MCF 10A (cell line): ENCODE measurements around the gene GBP6. TPM values are rescaled to one million over a fixed set of nuclear protein-coding genes. Genes with fewer than 3 reads are reported as not detected.
"Not testable (repeated sequence)": the region's sequence is repeated elsewhere in the genome, so short reads cannot be mapped to it uniquely, and the experiment has no call there.

Source experiments
- BruUV-seq: library from RNA; stranded (reverse); fragments of 400-500 nt; replicated peaks from 2 replicates; lab custom pipeline; 2021; lab: Mats Ljungman, UMichigan
- CTCF ChIA-PET: fragments of 300-600 bp; sonication (Branson Sonifier 250); formaldehyde crosslinking; extraction: SDS; loops from one replicate; lab custom pipeline; 2021; ENCODE audit warnings: antibody characterized with exemption, inconsistent platforms; lab: Yijun Ruan, JAX
- POLR2A ChIA-PET: fragments of 300-600, 350-650 bp; sonication (Branson Sonifier 250); formaldehyde crosslinking; extraction: SDS; loops from one replicate; lab custom pipeline; 2020; ENCODE audit warnings: antibody characterized with exemption, inconsistent platforms; lab: Yijun Ruan, JAX
- DNase-seq: peaks from one replicate; pipeline ENCODE4 v3.0.0-alpha.2; 2018; ENCODE audit not compliant: unreplicated experiment
- H3K27ac Mint-ChIP-seq: one replicate; pipeline ENCODE4 v1.8.0; 2022; ENCODE audit warnings: mild to moderate bottlenecking, low read depth, mixed read lengths; ENCODE audit not compliant: unreplicated experiment
- H3K27me3 Mint-ChIP-seq: one replicate; pipeline ENCODE4 v1.8.0; 2022; ENCODE audit warnings: mixed read lengths; ENCODE audit not compliant: insufficient read depth, unreplicated experiment
- H3K36me3 Mint-ChIP-seq: one replicate; pipeline ENCODE4 v1.8.0; 2022; ENCODE audit warnings: mild to moderate bottlenecking, moderate library complexity, mixed read lengths; ENCODE audit not compliant: insufficient read depth, unreplicated experiment
- H3K4me1 Mint-ChIP-seq: one replicate; pipeline ENCODE4 v1.8.0; 2022; ENCODE audit warnings: mixed read lengths; ENCODE audit not compliant: insufficient read depth, unreplicated experiment
- H3K4me3 Mint-ChIP-seq: one replicate; pipeline ENCODE4 v1.8.0; 2022; ENCODE audit warnings: mild to moderate bottlenecking, moderate library complexity, mixed read lengths; ENCODE audit not compliant: unreplicated experiment
- H3K9me3 Mint-ChIP-seq: one replicate; pipeline ENCODE4 v1.8.0; 2022; ENCODE audit warnings: mixed read lengths; ENCODE audit not compliant: unreplicated experiment
- CTCF ChIP-seq: fragments of 200-600 bp; IDR thresholded peaks from one replicate; pipeline ENCODE4 v1.8.0; 2022; ENCODE audit warnings: antibody characterized with exemption, mild to moderate bottlenecking; ENCODE audit not compliant: unreplicated experiment
- intact Hi-C: fragments of 100-400 bp; cut with micrococcal nuclease; formaldehyde crosslinking; loops from 2 replicates; pipeline ENCODE4 v1.14.1; 2022
- total RNA-seq: library from RNA; stranded (reverse); gene quantifications from 2 replicates; pipeline ENCODE4 v1.2.3, GENCODE V29; 2022

The GBP6 gene
- total RNA-seq, 1 experiment from 2014 or later: not detected

DNA sequence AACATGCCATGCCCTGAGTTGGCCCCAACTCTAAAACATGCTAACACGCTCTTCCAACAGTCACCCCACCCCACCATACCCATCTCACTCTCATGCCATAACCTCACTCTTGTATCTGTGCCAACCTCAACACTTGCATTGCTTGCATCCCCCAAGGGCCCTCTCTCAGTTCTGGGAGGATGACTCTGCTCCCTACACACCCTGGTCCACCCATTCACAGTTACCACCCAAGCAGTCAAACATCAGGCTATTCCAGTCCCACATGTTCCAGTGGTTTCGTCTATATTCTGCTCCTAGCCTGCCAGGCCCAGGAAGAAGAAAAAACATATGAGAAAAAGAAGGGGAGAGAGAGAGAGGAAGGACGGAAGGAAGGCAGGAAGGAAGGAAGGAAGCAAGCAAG lies 31.0 kb downstream of the GBP6 start:
- no peak overlapping the region for H3K4me3 Mint-ChIP-seq
- POLR2A ChIA-PET: no interaction called here

DNA sequence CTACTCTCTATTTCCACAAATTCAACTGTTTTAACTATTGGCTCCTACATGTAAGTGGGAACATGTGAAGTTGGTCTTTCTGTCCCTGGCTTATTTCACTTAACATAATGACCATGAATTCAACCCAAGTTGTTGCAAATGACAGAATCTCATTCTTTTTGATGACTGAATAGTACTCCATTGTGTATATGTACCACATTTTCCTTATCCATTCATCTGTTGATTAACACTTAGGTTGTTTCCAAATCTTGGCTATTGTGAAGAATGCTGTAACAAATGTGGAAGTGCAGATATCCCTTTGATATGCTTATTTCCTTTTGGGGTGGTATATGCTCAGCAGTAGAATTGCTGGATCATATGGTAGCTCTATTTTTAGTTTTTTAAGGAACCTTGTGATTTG lies 33.0 kb downstream of the GBP6 start:
- intact Hi-C loops: no loop called here
- BruUV-seq: no TSS peak
- Mint-ChIP-seq H3K27ac (no peak overlapping the region), H3K4me1 (no peaks in the 10 kb centered on the region), H3K9me3 (peaks cover 8% of the 10 kb centered on the region), H3K36me3 (no peaks in the 10 kb centered on the region), H3K27me3 (no peaks in the 10 kb centered on the region), H3K4me3 (no peak overlapping the region)
- CTCF ChIA-PET: no interaction called here
- POLR2A ChIA-PET: no interaction called here
- DNase-seq: no peak
- no peak for TF ChIP-seq CTCF

More for the DNA sequence above, 31.0 kb downstream of the GBP6 start:
- Mint-ChIP-seq H3K4me1 (no peaks in the 10 kb centered on the region), H3K27ac (no peak overlapping the region), H3K36me3 (no peaks in the 10 kb centered on the region), H3K27me3 (no peaks in the 10 kb centered on the region), H3K9me3 (peaks cover 8% of the 10 kb centered on the region)
- BruUV-seq: no TSS peak
- TF ChIP-seq CTCF: no peak
- CTCF ChIA-PET: no interaction called here
- intact Hi-C loops: no loop called here
- no peak for DNase-seq

GRCh38 chr1:89405275-89405929 lies 41.5 kb downstream of the GBP6 start:
- ChIA-PET CTCF (no interaction called here), POLR2A (interaction anchor here (0.7 kb wide), 1 partner anchor 338 kb away, joined by 3 read pairs; no protein-coding TSS in a partner anchor)
- Mint-ChIP-seq H3K4me3 (no peak overlapping the region), H3K9me3 (no peaks in the 10 kb centered on the region), H3K4me1 (no peaks in the 10 kb centered on the region), H3K27me3 (no peaks in the 10 kb centered on the region), H3K36me3 (no peaks in the 10 kb centered on the region), H3K27ac (no peak overlapping the region)
- no peak for TF ChIP-seq CTCF
- DNase-seq: no peak
- no TSS peak for BruUV-seq
- intact Hi-C loops: no loop called here

- H3K27me3 Mint-ChIP-seq: no peaks in the 10 kb centered on the region
- peak; percentile 38 for DNase-seq
Observed at GRCh38 chr1:89407360-89407759, 43.5 kb downstream of the GBP6 start.

GRCh38 chr1:89407768-89408167 lies 43.9 kb downstream of the GBP6 start:
- BruUV-seq, POLR2A ChIA-PET: not testable (repeated sequence)

More at GRCh38 chr1:89407360-89407759, 43.5 kb downstream of the GBP6 start:
- Mint-ChIP-seq H3K36me3 (no peaks in the 10 kb centered on the region), H3K4me3 (peak overlapping the region; percentile 66), H3K4me1 (no peaks in the 10 kb centered on the region), H3K27ac (no peak overlapping the region), H3K9me3 (no peaks in the 10 kb centered on the region)
- CTCF ChIA-PET: interaction anchor here (0.6 to 1.1 kb wide), 3 partner anchors 24 to 424 kb away, joined by 3 to 5 read pairs (median 3); no protein-coding TSS in a partner anchor
- POLR2A ChIA-PET: interaction anchor here (1.2 kb wide), 1 partner anchor 46 kb away, joined by 3 read pairs; no protein-coding TSS in a partner anchor
- BruUV-seq: no TSS peak
- intact Hi-C loops: no loop called here
- no peak for TF ChIP-seq CTCF

More at GRCh38 chr1:89407768-89408167, 43.9 kb downstream of the GBP6 start:
- H3K27me3 Mint-ChIP-seq, H3K4me1 Mint-ChIP-seq, intact Hi-C loops, H3K36me3 Mint-ChIP-seq, DNase-seq, H3K9me3 Mint-ChIP-seq, H3K27ac Mint-ChIP-seq: not testable (repeated sequence)
- CTCF ChIA-PET: interaction anchor here (0.7 kb wide), 1 partner anchor 24 kb away, joined by 3 read pairs; no protein-coding TSS in a partner anchor
- H3K4me3 Mint-ChIP-seq: peak overlapping the region; percentile 66
